ENCODE data around the gene MRPL23. TPM values are rescaled to one million over a fixed set of nuclear protein-coding genes. Genes with fewer than 3 reads are reported as not detected.

The MRPL23 gene
- total and polyA plus RNA-seq, 2 of the 13 experiments (the other 11 are each of a cell fraction or from before 2014, with no cell fraction given): 67.8 to 123 TPM

- 0% methylated on average over 7 of the region's 24 CpGs for WGBS (ENCODE audit: low lambda C conversion rate)
- H3K4me2 ChIP-seq (ENCODE audit: low read depth, low read length): peak overlapping the region; percentile 57
- TSS peak; percentile 98 for BruUV-seq (replicated peaks)
- POLR2A ChIA-PET: interaction anchor here (0.7 to 15.1 kb wide), 42 partner anchors 9 to 1282 kb away, joined by 3 to 720 read pairs (median 6); partner anchors contain the start of genes H19, IGF2, MRPL23 and SYT8
- intact Hi-C loops (cut with micrococcal nuclease; ENCODE audit: unreplicated experiment): no loop called here
- H3K36me3 ChIP-seq (replicated peaks in 1 of 2; ENCODE audit: control insufficient read depth in 1 of 2, insufficient read depth in 2 of 2, low read length in 2 of 2): no peaks in the 10 kb centered on the region
- H3K27ac ChIP-seq (ENCODE audit: extremely low read length, insufficient read depth, low read length): peak overlapping the region; percentile 90
- H3K27me3 ChIP-seq (ENCODE audit: control insufficient read depth in 1 of 2, insufficient read depth in 2 of 2, low read length in 2 of 2): no peaks in the 10 kb centered on the region
- CTCF ChIA-PET (ENCODE audit: low intra/inter-chr PET ratio, low total read pairs): no interaction called here
- no peaks in the 10 kb centered on the region for H3K79me2 ChIP-seq (ENCODE audit: insufficient read depth, low read length)
- no peaks in the 10 kb centered on the region for H4K20me1 ChIP-seq (ENCODE audit: insufficient read depth, low read length)
- ATAC-seq (peak; percentile 71), FAIRE-seq (no peak), DNase-seq (ENCODE audit: low spot score) (peak; percentile 78)
- H3K4me1 ChIP-seq (ENCODE audit: insufficient read depth, low read length): no peaks in the 10 kb centered on the region
- H3K9ac ChIP-seq (ENCODE audit: insufficient read depth, low read depth, low read length): peak overlapping the region; percentile 78
- peak overlapping the region in 2 of 3 experiments; percentile 49 to 50; a peak in 3 of 6 replicates for H3K4me3 ChIP-seq (replicated peaks in 1 of 3; ENCODE audit: insufficient read depth in 1 of 3, low read depth in 2 of 3, low read length in 3 of 3)
- no peak overlapping the region for H2AFZ ChIP-seq (ENCODE audit: low read length)
- no peaks in the 10 kb centered on the region for H3K9me3 ChIP-seq (ENCODE audit: low read length)
- in situ Hi-C loops (cut with HindIII; ENCODE audit: extremely low pct_ligation_motif_present, low pct_unique_long_range_greater_than_20kb): no loop called here
- no peak for TF ChIP-seq REPIN1 (CRISPR knock-in tag; IDR thresholded peaks at IDR 0.05; ENCODE audit: borderline replicate concordance, low read depth)
- TF ChIP-seq RBFOX2 (IDR thresholded peaks at IDR 0.05; ENCODE audit: low read depth, low read length): peak; percentile 77
- TF ChIP-seq GABPB1 (CRISPR knock-in tag; IDR thresholded peaks at IDR 0.05): peak; percentile 50; the same call in 1 of the 2 replicates
- peak; percentile 59; the same call in 1 of the 2 replicates for TF ChIP-seq SAP130 (CRISPR knock-in tag; IDR thresholded peaks at IDR 0.05; ENCODE audit: low read depth)
- no peak for TF ChIP-seq WIZ (CRISPR knock-in tag; IDR thresholded peaks at IDR 0.05)
- no peak for TF ChIP-seq TRAFD1 (CRISPR knock-in tag; IDR thresholded peaks at IDR 0.05; ENCODE audit: borderline replicate concordance)
- TF ChIP-seq ZFP36 (IDR thresholded peaks at IDR 0.05; ENCODE audit: borderline replicate concordance, low read depth, low read length, partially characterized antibody): no peak
- no peak for TF ChIP-seq HOMEZ (CRISPR knock-in tag; IDR thresholded peaks at IDR 0.05; ENCODE audit: low read depth)
- peak; percentile 15; the same call in 1 of the 2 replicates for TF ChIP-seq ETV5 (CRISPR knock-in tag; IDR thresholded peaks at IDR 0.05; ENCODE audit: borderline replicate concordance)
- no peak for TF ChIP-seq ZNF12 (CRISPR knock-in tag; IDR thresholded peaks at IDR 0.05)
- TF ChIP-seq ZNF574 (CRISPR knock-in tag; IDR thresholded peaks at IDR 0.05): 0 out of 2 replicates have a peak, but pooled peaks have one; percentile 30
- TF ChIP-seq ISL2 (CRISPR knock-in tag; IDR thresholded peaks at IDR 0.05): 0 out of 2 replicates have a peak, but pooled peaks have one; percentile 30
- peak; percentile 70; the same call in 1 of the 2 replicates for TF ChIP-seq HNRNPL (IDR thresholded peaks at IDR 0.05; ENCODE audit: low read depth, low read length)
- TF ChIP-seq HNF4A (CRISPR knock-in tag; IDR thresholded peaks at IDR 0.05): peak; percentile 39; the same call in 1 of the 2 replicates
- TF ChIP-seq HOXA5 (CRISPR knock-in tag; IDR thresholded peaks at IDR 0.05): peak; percentile 46; the same call in 1 of the 2 replicates
- TF ChIP-seq NCOA2 (CRISPR knock-in tag; IDR thresholded peaks at IDR 0.05): peak; percentile 46; the same call in 1 of the 2 replicates
- TF ChIP-seq MEIS2 (CRISPR knock-in tag; IDR thresholded peaks at IDR 0.05): peak; percentile 97
Measured at GRCh38 chr11:1988667-1989317, 41.7 kb downstream of the MRPL23 start.

Data from HepG2 (cell line).